ENCODE results near the gene CRIP1.

GRCh38 chr14:105468621-105469241 is 18.0 kb upstream of the CRIP1 start:
- TF ChIP-seq CTCF (IDR thresholded peaks at IDR 0.05; ENCODE audit: low read length) = no peak
- TF ChIP-seq EZH2phosphoT487 (IDR thresholded peaks at IDR 0.05; ENCODE audit: low read length) = no peak
- TF ChIP-seq EZH2 (optimal IDR thresholded peaks at IDR 0.05; ENCODE audit: low read depth, low read length) = no peak

Measured in MM.1S (cell line).